ENCODE measurements around the gene SYNPO2.
"Not testable (repeated sequence)": the region's sequence is repeated elsewhere in the genome, so short reads cannot be mapped to it uniquely, and the experiment has no call there.

SYNPO2 gene

GRCh38 chr4:119053997-119054396 lies 165.3 kb downstream of the SYNPO2 start:
- DNase-seq (ENCODE audit: low spot score), result no peak
- no peak overlapping the region for H3K4me3 ChIP-seq
- no peak for TF ChIP-seq CTCF (IDR thresholded peaks at IDR 0.05)
- no peak overlapping the region for H3K27ac ChIP-seq

GRCh38 chr4:119057417-119057816 lies 168.8 kb downstream of the SYNPO2 start:
- Histone ChIP-seq H3K4me3 (no peak overlapping the region), H3K27ac (no peak overlapping the region)
- DNase-seq (ENCODE audit: low spot score), result no peak
- no peak for TF ChIP-seq CTCF (IDR thresholded peaks at IDR 0.05)

DNA sequence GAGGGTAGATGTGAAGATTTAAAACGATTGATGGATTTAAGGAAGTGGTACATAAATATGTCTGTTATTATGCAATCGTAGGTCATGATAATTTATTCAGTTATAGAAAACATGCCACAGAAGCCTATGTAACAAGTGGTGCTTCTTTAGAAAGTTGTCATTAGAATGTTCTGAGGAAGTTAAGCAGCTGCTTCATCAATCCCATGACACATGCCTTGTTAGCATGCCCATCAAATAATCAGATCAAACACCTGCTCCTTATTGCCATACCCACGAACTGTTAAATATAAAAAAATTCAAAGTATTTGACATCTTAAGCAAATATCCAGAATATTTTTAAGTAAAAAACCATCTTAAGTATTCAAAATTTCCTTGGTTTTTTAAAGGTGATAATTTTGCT lies 170.6 kb downstream of the SYNPO2 start:
- Histone ChIP-seq H3K4me3 (no peak overlapping the region), H3K27ac (no peak overlapping the region)
- no peak for DNase-seq (ENCODE audit: low spot score)
- no peak for TF ChIP-seq CTCF (IDR thresholded peaks at IDR 0.05)

- H3K4me3 ChIP-seq; DNase-seq (ENCODE audit: low spot score); H3K27ac ChIP-seq: not testable (repeated sequence)
Measured at GRCh38 chr4:119067125-119067524, 178.5 kb downstream of the SYNPO2 start.

- DNase-seq (ENCODE audit: low spot score); H3K4me3 ChIP-seq: not testable (repeated sequence)
- peak overlapping the region in 1 of 2 donors; percentile 35 for H3K27ac ChIP-seq
Measured at GRCh38 chr4:119067670-119068360, 179.2 kb downstream of the SYNPO2 start.

DNA sequence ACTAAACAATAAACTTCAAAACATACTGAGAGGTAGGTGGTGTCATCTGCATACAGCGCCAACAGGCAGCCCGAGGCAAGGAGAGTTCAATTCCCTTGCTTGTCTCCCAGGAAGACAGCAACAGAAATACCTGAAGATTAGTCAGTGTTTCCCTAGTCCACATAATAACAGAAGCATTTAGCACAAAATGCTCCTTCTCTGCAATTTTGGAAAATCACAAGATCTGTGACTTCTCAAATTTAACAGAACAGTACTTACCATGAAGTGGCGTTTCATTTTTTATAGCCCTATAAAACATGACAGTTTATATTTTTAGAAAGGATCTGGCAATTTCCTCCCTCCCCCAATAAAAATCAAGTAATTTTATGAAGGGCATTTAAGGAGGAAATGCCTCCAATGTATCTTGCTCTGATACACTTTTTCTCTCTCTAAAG lies 179.9 kb downstream of the SYNPO2 start:
- H3K4me3 ChIP-seq, result no peak overlapping the region
- peak overlapping the region in 1 of 2 donors; percentile 35 for H3K27ac ChIP-seq
- no peak for DNase-seq (ENCODE audit: low spot score)
- no peak for TF ChIP-seq CTCF (IDR thresholded peaks at IDR 0.05)

DNA sequence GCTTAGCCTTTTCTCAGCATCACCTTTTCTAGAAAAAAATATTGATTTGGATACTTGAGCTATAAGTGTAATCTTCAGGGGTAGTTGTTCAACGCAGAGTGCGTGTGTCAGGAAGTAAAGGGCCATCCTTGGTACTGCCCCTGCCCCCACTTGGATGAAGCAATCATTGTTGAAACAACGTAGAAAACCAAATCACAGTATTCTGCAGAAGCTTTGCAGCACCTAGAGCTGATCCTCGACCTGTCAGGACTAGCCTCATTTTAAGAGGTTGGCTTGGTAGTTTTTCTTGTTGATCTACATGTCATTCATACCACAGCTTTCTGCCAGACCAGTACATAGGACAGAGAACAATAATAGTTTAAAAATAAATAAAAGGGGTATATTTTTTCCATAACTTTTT lies 181.6 kb downstream of the SYNPO2 start:
- no peak for TF ChIP-seq CTCF (IDR thresholded peaks at IDR 0.05)
- Histone ChIP-seq H3K4me3 (no peak overlapping the region), H3K27ac (no peak overlapping the region)
- DNase-seq (ENCODE audit: low spot score), result no peak

DNA sequence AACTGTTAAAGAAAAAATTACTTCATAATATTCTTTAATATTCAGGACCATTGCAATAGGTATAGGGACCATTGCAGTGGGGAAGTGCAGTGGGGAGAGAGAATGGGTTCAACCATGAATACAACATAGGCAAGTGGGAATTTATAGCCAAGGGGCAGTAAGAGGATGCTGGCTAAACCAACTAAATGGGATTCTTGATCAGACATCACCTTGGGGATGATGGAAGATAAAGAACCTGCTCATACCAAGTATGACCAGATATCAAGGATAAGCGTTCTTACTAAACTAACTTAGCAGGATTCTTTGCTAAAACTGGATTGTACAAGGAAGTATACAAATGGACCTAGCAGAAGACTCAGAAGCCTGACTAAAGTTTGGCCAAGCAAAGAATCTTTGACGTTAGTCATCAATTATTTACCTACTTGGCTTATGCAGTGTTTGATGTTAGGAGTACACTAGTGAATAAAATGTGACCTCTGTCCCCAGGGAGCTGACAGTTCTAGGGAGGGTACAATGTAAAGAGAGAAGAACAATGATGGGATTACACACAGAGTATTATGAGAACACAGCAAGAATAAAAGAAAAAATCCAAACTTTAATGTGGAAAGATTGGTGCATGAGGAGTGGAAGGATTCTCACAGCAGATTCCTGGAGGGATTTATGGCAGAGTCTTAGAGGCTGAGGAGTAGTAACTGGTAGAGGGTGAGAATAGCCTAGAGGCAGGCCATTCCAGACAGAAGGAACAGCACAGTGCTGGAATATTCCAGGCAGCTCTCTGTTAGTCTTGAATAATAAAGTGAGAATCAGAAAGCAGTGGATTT lies 192.3 kb downstream of the SYNPO2 start:
- Histone ChIP-seq H3K4me3 (no peak overlapping the region), H3K27ac (no peak overlapping the region)
- TF ChIP-seq CTCF (IDR thresholded peaks at IDR 0.05), result no peak
- DNase-seq (ENCODE audit: low spot score), result no peak
